Tibial nerve (tissue), 4 donors: ENCODE data around the gene ATG101.

ENCODE experiments used
- EP300 ChIP-seq, 2 donors: sonication (generic); formaldehyde crosslinking; IDR thresholded peaks; one replicate each; pipeline ENCODE4 v1.6.1; 2017; ENCODE audit warnings: antibody characterized with exemption in 2 of 2, mild to moderate bottlenecking in 1 of 2
- POLR2A ChIP-seq, 2 donors: fragments of 450-650 bp; IDR thresholded peaks; one replicate each; pipeline ENCODE4 v1.6.1; 2017; ENCODE audit warnings: antibody characterized with exemption in 2 of 2, mild to moderate bottlenecking in 2 of 2, moderate library complexity in 2 of 2
- TF ChIP-seq, protein P1 (sequence below), 5 experiments: fragments of 200-600 bp in 3 of 5; fragments of 450-650 bp in 2 of 5; sonication (generic) in 3 of 5; IDR thresholded peaks; one replicate each; pipeline ENCODE4 v1.5.1; 2016 to 2019; ENCODE audit warnings: antibody characterized with exemption in 5 of 5, mild to moderate bottlenecking in 3 of 5, moderate library complexity in 2 of 5

DNA sequence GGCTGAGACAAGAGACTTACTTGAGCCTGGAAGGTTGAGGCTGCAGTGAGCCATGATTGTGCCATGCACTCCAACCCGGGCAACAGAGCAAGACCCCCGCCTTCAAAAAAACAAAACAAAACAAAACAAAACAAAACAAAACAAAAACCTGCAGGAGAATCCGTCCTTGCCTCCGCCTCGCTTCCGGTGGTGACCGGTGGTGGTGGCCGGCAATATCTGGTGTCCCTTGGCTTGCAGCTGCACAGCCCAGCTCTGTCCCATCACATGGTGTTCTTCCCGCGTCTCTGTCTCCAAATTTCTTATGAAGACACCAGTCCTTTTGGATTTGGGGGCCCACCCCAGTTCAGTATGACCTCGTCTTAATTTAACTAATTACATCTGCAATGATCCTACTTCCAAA lies 19.7 kb downstream of the ATG101 start:
- TF ChIP-seq, protein P1, sequence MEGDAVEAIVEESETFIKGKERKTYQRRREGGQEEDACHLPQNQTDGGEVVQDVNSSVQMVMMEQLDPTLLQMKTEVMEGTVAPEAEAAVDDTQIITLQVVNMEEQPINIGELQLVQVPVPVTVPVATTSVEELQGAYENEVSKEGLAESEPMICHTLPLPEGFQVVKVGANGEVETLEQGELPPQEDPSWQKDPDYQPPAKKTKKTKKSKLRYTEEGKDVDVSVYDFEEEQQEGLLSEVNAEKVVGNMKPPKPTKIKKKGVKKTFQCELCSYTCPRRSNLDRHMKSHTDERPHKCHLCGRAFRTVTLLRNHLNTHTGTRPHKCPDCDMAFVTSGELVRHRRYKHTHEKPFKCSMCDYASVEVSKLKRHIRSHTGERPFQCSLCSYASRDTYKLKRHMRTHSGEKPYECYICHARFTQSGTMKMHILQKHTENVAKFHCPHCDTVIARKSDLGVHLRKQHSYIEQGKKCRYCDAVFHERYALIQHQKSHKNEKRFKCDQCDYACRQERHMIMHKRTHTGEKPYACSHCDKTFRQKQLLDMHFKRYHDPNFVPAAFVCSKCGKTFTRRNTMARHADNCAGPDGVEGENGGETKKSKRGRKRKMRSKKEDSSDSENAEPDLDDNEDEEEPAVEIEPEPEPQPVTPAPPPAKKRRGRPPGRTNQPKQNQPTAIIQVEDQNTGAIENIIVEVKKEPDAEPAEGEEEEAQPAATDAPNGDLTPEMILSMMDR (IDR thresholded peaks at IDR 0.05) = no peak
- TF ChIP-seq POLR2A (IDR thresholded peaks at IDR 0.05) (no peak), EP300 (IDR thresholded peaks at IDR 0.05) (no peak)
